Left hindlimb (tissue), 1 donor: ENCODE results near the gene MRFAP1.
"Not testable (repeated sequence)": the region's sequence is repeated elsewhere in the genome, so short reads cannot be mapped to it uniquely, and the experiment has no call there.

Experiments
- DNase-seq: peaks from one replicate; pipeline ENCODE4 v3.0.0-alpha.2; 2018

Gene MRFAP1

DNA sequence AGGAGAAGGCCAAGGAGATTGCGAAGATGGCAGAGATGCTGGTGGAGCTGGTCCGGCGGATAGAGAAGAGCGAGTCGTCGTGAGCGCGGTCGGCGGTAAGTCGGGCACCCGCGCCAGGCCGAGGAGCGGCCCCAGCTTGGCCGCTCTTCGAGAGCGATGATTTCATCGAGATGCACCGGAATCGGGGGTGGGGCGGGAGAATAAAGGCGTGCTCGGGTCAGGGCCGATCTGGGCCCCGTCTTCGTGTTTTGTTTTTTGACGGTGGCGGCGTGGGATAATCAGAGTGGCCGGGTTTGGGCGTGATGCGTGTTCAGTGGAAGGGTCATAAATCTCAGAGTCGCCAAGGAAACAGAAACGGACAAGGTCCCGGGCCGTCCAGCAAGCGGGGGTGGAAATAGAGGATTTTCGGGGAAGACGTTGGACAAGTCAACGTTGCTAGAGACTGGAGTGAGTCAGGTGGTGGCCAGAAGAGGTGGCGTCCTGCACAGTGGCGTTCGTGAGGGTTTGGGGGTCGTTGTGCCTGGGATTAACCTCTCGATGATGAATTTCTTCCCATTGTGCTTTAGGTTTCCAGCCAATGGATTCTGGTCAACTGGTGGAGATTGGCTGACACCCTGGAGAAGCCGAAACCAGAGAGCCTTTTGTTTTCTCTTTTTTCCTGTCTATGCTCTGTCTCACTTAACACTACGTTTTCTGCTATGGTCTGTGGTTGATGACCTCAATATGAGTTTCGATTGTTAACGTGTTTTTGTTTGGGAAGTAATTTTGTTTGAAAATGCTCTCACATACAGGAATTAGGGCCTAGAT lies 882 bp downstream of the MRFAP1 start:
- DNase-seq, result peak; percentile 60

- no peak for DNase-seq
Measured at GRCh38 chr4:6641971-6642320, 1.5 kb downstream of the MRFAP1 start.

GRCh38 chr4:6643141-6643847 lies 2.8 kb downstream of the MRFAP1 start:
- DNase-seq, result no peak

DNA sequence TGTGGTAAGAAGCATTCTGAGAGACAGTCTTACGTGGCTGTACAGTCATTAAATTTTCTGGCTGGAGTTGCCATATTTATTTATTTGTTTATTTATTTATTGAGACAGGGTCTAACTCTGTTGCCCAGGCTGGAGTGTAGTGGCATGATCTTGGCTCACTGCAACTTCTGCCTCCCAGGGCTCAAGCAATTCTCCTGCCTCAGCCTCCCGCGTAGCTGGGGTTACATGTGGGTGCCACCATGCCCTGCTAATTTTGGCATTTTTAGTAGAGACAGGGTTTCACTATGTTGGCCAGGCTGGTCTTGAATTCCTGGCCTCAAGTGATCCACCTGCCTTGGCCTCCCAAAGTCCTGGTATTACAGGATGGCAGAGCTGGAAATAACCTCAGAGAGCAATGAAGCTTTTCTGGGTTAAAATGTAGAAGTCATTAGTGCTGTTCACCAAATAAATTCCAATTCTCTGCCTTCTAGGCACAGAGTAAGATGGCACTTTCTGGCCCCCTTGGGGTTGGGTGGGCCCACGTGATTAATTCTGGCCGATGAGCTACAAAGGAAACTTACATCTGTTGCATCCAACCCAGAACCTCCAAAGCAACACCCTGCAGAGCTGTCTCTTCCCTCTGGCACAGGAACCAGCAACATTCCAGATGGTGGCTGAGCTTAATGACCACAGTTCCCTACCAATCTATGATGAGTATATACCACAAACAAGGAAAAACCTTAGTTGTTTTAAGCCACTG lies 4.5 kb downstream of the MRFAP1 start:
- no peak for DNase-seq

GRCh38 chr4:6647169-6647568 lies 6.7 kb downstream of the MRFAP1 start:
- no peak for DNase-seq

DNA sequence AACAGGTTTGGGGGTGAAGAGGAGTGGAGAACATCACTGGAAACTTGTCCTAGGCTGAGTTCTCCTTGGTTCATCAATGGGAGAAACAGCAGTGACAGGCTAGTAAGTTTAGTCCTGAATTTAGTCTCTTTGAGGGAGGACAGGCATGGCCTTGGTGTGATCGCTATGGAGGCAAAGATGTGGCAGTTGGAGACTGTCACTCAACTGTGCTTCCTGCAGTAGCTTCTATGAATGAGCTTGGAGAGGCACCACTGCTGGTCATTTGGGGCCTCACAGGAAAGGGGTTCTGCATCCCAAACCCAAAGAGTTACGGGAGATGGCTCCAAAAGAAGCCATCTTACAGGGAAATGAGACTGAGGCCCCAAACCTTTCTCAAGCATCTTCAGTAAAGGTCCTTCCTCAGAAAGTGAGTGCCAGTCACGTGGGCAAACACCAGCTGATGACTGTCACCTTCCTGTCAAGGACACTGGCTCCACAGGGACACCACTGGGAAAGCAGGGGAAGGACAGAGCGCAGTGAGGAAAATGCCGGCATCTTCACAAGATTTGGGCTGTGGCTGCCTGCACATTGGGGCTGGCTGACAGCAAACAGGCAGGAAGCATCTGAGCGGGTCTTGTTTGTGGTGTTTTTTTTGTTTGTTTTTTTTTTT lies 7.2 kb downstream of the MRFAP1 start:
- DNase-seq, result no peak

DNA sequence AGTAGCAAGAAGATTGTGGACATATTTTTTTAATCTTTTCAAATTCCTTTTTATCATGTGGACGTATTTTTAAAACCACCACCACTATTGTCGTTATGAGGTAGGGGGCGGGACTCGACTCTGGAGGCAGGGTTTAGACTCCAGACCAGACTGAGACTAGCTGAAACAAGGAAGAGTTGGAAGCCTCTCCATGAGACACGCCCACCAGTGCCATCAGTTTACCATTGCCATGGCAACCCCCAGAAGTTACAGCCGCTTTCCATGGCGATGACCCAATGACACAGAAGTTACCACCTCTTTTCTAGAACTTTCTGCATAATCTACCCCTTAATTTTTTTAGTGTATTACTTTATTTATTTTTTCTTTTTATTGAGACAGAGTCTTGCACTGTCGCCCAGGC lies 8.7 kb downstream of the MRFAP1 start:
- DNase-seq, result no peak

DNA sequence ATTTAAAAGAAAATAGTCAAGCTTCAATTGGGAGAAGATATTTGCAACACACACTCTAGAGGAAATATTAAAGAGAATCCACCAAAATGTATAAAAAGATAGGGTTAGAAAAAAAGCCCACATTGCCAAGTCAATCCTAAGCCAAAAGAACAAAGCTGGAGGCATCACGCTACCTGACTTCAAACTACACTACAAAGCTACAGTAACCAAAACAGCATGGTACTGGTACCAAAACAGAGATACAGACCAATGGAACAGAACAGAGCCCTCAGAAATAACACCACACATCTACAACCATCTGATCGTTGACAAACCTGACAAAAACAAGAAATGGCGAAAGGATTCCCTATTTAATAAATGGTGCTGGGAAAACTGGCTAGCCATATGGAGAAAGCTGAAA lies 13.7 kb downstream of the MRFAP1 start:
- not testable (repeated sequence) for DNase-seq

- not testable (repeated sequence) for DNase-seq
Measured at GRCh38 chr4:6655291-6655690, 14.8 kb downstream of the MRFAP1 start.

GRCh38 chr4:6655924-6656323 lies 15.4 kb downstream of the MRFAP1 start:
- DNase-seq, result no peak

GRCh38 chr4:6657242-6658208 lies 17.0 kb downstream of the MRFAP1 start:
- DNase-seq, result no peak

- no peak for DNase-seq
Measured at GRCh38 chr4:6658209-6658595, 17.7 kb downstream of the MRFAP1 start.

DNA sequence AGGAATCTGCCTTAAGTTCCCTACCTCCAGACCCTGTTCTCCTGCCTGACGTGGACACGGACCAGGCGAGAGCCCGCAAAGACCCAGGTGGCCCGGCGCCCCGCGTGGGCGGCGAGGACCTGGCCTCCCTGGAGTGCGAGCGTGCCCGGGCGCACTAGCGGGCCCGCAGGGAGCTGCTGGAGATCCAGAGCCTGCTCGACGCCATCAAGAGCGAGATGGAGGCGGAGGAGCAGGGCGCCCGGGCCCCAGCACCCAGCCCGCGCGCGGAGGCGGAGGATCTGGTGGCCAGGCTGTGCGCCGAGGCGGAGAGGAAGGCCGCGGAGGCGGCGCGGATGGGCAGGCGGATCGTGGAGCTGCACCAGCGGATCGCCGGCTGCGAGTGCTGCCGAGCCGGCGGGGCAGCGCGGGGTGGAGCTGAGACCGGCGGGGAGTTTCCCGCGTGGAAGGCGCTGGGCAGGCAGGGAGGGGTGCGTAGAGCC lies 18.2 kb downstream of the MRFAP1 start:
- DNase-seq, result peak; percentile 48

DNA sequence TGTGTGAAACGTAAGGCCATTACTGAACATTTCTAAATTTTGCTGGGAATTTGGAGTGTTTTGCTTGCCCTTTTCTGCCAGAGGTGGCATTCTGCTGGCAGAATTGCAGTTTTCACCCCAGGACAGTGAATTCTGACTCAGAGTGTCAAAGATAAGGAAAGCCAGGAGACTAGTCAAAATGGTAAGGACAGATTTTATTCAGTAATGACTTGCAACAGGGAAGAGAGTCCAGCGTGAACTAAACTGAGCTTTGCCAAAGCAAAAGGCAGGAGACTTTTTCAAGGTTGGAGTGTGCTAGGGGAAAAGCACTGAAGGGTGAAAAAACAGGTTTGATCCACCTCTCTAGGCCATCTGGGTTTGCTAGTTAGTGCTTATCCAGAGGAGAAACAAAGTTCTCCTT lies 19.4 kb downstream of the MRFAP1 start:
- no peak for DNase-seq

GRCh38 chr4:6660430-6660829 lies 19.9 kb downstream of the MRFAP1 start:
- no peak for DNase-seq

GRCh38 chr4:6662591-6662990 lies 22.1 kb downstream of the MRFAP1 start:
- DNase-seq, result no peak

- no peak for DNase-seq
Measured at GRCh38 chr4:6663596-6664393, 23.3 kb downstream of the MRFAP1 start.

DNA sequence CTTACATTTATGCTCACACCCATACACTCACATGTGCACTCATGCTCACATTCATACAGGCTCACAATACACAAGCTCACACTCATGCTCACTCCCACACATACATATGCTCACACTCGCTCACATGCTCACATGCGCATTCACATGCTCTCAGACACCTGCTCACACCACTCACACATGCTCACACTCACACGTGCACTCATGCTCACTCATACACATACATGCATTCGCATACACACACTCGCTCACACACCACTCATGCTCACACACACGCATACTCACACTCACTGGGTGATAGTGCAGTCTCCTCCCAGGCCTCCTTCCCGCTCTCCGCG lies 24.8 kb downstream of the MRFAP1 start:
- DNase-seq, result no peak

- DNase-seq, result no peak
Measured at GRCh38 chr4:6668391-6668790, 27.9 kb downstream of the MRFAP1 start.

DNA sequence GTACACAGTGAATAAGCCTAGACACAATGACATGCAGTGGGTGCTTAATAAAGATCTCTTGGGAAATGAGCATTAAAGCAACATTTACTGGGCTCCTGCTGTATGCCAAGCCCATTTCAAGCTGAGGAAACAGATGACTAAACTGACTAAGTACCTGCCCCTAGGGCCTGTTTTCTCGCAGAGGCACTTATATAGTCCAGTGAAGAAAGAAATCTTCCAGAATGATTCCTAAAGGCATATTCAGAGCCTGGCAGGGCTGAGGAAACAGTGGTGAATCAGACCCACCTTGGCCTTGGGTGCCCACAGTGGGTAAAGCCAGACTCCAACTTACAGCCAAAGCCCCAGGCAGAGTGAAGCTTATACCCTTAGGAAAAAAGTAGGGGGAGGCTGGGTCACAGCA lies 31.2 kb downstream of the MRFAP1 start:
- DNase-seq, result no peak

- DNase-seq, result no peak
Measured at GRCh38 chr4:6672131-6672530, 31.6 kb downstream of the MRFAP1 start.
